Measurements from ENCODE around the gene CTNND2.

Gene CTNND2

GRCh38 chr5:11378461-11378860 is 525.8 kb downstream of the CTNND2 start:
- TF ChIP-seq CTCF (IDR thresholded peaks at IDR 0.05; ENCODE audit: low read length, missing control alignments) = no peak
- no peak for DNase-seq (ENCODE audit: low read depth)
- no peak overlapping the region for H3K4me3 ChIP-seq (replicated peaks; ENCODE audit: low read depth, low read length)

- TF ChIP-seq CTCF (IDR thresholded peaks at IDR 0.05; ENCODE audit: low read length, missing control alignments) = no peak
- H3K4me3 ChIP-seq (replicated peaks; ENCODE audit: low read depth, low read length) = no peak overlapping the region
- no peak for DNase-seq (ENCODE audit: low read depth)
These were observed 526.4 kb downstream of the CTNND2 start for GRCh38 chr5:11377896-11378295.

- no peak for TF ChIP-seq CTCF (IDR thresholded peaks at IDR 0.05; ENCODE audit: low read length, missing control alignments)
- no peak overlapping the region for H3K4me3 ChIP-seq (replicated peaks; ENCODE audit: low read depth, low read length)
- DNase-seq (ENCODE audit: low read depth) = no peak
These were observed 532.1 kb downstream of the CTNND2 start for GRCh38 chr5:11372191-11372590.

GRCh38 chr5:11371021-11371420 is 533.2 kb downstream of the CTNND2 start:
- no peak overlapping the region for H3K4me3 ChIP-seq (replicated peaks; ENCODE audit: low read depth, low read length)
- no peak for DNase-seq (ENCODE audit: low read depth)
- no peak for TF ChIP-seq CTCF (IDR thresholded peaks at IDR 0.05; ENCODE audit: low read length, missing control alignments)

- no peak overlapping the region for H3K4me3 ChIP-seq (replicated peaks; ENCODE audit: low read depth, low read length)
- no peak for TF ChIP-seq CTCF (IDR thresholded peaks at IDR 0.05; ENCODE audit: low read length, missing control alignments)
- DNase-seq (ENCODE audit: low read depth) = no peak
These were observed 539.7 kb downstream of the CTNND2 start for GRCh38 chr5:11364531-11364930.

GRCh38 chr5:11363631-11364178 is 540.5 kb downstream of the CTNND2 start:
- no peak overlapping the region for H3K4me3 ChIP-seq (replicated peaks; ENCODE audit: low read depth, low read length)
- DNase-seq (ENCODE audit: low read depth) = no peak
- no peak for TF ChIP-seq CTCF (IDR thresholded peaks at IDR 0.05; ENCODE audit: low read length, missing control alignments)

- H3K4me3 ChIP-seq (replicated peaks; ENCODE audit: low read depth, low read length) = no peak overlapping the region
- no peak for DNase-seq (ENCODE audit: low read depth)
- TF ChIP-seq CTCF (IDR thresholded peaks at IDR 0.05; ENCODE audit: low read length, missing control alignments) = no peak
These were observed 542.5 kb downstream of the CTNND2 start for GRCh38 chr5:11361768-11362167.
